Thyroid gland (tissue), 4 donors: ENCODE data around the gene CALR3.

Experiments
- CTCF ChIP-seq, 6 experiments: fragments of 200-600 bp in 3 of 6; fragments of 450-650 bp in 3 of 6; sonication (generic) in 3 of 6; IDR thresholded peaks; one replicate each; pipeline ENCODE4 v1.5.1; 2016 to 2019; ENCODE audit warnings: antibody characterized with exemption in 6 of 6, mild to moderate bottlenecking in 2 of 6, inconsistent platforms in 1 of 6, moderate library complexity in 1 of 6
- POLR2A ChIP-seq, 2 donors: fragments of 450-650 bp; IDR thresholded peaks; one replicate each; pipeline ENCODE4 v1.6.1; 2017; ENCODE audit warnings: antibody characterized with exemption in 2 of 2, mild to moderate bottlenecking in 2 of 2, moderate library complexity in 1 of 2

DNA sequence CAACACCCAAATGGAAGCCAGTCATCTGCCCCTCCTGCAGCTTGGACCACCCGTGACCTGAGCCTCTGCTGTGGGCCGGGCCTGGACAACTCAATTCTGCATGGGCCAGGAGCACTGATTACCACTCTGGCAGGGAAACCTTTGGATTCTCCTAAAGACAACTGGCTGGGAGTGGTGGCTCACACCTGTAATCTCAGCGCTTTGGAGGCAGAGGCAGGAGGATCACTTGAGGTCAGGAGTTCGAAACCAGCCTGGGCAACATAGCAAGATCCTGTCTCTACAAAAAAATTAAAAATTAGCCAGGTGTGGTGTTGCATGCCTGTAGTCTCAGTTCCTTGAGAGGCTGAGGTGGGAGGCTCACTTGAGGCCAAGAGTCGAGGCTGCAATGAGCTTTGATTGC lies 30.7 kb downstream of the CALR3 start:
- TF ChIP-seq CTCF (IDR thresholded peaks at IDR 0.05) (no peak), POLR2A (IDR thresholded peaks at IDR 0.05) (no peak)
